Loucy (cell line): ENCODE data around the gene PDZD4.

Source experiments
- EZH2phosphoT487 ChIP-seq: fragments of 200-600 bp; IDR thresholded peaks from 2 replicates; pipeline ENCODE4 v1.6.1; 2018; ENCODE audit warnings: antibody characterized with exemption, mild to moderate bottlenecking, moderate library complexity, borderline replicate concordance
- TF ChIP-seq, protein P1 (sequence below): fragments of 200-600 bp; sonication (generic); conservative IDR thresholded peaks from 2 replicates; pipeline ENCODE4 v1.5.1; 2014; ENCODE audit warnings: mild to moderate bottlenecking, antibody characterized with exemption, low read length

DNA sequence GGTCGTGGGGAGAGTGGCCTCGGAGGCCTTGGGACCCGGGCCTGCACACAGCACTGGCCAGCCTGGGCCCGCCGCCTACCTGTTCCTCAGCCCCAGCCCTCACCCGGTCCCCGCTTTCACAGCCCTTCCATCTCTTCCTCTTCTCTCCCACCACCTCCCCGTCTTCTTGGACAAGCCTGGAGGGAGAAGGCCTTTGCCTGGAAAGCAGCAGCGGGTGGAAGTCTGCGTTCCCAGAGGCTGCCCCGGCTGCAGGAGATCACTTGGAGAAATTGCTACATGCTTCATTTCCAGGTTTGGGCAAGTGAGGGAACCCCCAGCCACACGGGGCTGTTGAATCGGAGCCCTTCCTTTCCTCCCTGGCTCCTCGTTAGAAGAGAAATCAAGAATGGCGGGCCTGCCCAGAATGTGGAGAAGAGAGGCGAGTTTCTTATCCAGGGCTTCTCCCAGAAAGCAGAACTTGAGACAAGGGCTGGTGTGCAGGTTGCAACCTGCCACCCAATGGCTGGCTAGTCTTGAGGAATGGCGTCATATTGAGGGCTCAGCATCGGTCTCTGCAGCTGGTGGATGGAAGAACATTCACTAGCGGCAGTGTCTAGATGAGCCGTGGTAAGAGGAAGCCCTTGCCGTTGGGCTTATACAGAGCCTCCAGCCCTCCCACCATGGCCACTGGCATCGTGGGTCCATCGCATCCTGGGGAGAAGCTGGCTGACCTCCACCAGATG lies 1.2 kb upstream of the PDZD4 start:
- TF ChIP-seq EZH2phosphoT487 = no peak
- TF ChIP-seq, protein P1, sequence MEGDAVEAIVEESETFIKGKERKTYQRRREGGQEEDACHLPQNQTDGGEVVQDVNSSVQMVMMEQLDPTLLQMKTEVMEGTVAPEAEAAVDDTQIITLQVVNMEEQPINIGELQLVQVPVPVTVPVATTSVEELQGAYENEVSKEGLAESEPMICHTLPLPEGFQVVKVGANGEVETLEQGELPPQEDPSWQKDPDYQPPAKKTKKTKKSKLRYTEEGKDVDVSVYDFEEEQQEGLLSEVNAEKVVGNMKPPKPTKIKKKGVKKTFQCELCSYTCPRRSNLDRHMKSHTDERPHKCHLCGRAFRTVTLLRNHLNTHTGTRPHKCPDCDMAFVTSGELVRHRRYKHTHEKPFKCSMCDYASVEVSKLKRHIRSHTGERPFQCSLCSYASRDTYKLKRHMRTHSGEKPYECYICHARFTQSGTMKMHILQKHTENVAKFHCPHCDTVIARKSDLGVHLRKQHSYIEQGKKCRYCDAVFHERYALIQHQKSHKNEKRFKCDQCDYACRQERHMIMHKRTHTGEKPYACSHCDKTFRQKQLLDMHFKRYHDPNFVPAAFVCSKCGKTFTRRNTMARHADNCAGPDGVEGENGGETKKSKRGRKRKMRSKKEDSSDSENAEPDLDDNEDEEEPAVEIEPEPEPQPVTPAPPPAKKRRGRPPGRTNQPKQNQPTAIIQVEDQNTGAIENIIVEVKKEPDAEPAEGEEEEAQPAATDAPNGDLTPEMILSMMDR = no peak
